OCI-LY3 (cell line): ENCODE measurements around the gene CAMK2G.

Experiments used
- H2AFZ ChIP-seq: fragments of 200-600, 300-600 bp; shearing (Covaris generic); 2 replicates; pipeline ENCODE4 v1.6.0; 2014; ENCODE audit warnings: antibody characterized with exemption, low read depth, low read length
- H3K27ac ChIP-seq: fragments of 200-600, 300-600 bp; sonication (generic); 2 replicates; pipeline ENCODE4 v1.5.1; 2014; ENCODE audit warnings: mild to moderate bottlenecking, low read length, moderate library complexity, mixed read lengths
- H3K27me3 ChIP-seq: fragments of 200-600, 300-600 bp; sonication (generic); 2 replicates; pipeline ENCODE4 v1.6.1; 2014; ENCODE audit warnings: low read depth, low read length, mixed read lengths
- H3K36me3 ChIP-seq: fragments of 200-600, 300-600 bp; sonication (generic); replicated peaks from 2 replicates; pipeline ENCODE3; 2014; ENCODE audit warnings: low read depth, low read length, mixed read lengths
- H3K4me1 ChIP-seq: fragments of 300-600, 200-600 bp; sonication (generic); 2 replicates; pipeline ENCODE4 v1.6.1; 2014; ENCODE audit warnings: low read length, mixed read lengths
- H3K4me2 ChIP-seq: fragments of 200-600, 300-600 bp; sonication (generic); 2 replicates; pipeline ENCODE4 v1.6.1; 2014; ENCODE audit warnings: low read length, mixed read lengths
- H3K4me3 ChIP-seq: fragments of 300-600, 200-600 bp; sonication (generic); 2 replicates; pipeline ENCODE4 v1.5.1; 2014; ENCODE audit warnings: antibody characterized with exemption, mild to moderate bottlenecking, low read length, moderate library complexity
- H3K79me2 ChIP-seq: fragments of 300-600, 200-600 bp; shearing (Covaris generic); 2 replicates; pipeline ENCODE4 v1.6.1; 2014; ENCODE audit warnings: mild to moderate bottlenecking, low read length, mixed read lengths
- H3K9ac ChIP-seq: fragments of 300-600, 200-600 bp; shearing (Covaris generic); 2 replicates; pipeline ENCODE4 v1.6.0; 2014; ENCODE audit warnings: mild to moderate bottlenecking, low read length, moderate library complexity
- H3K9me3 ChIP-seq: fragments of 200-600, 300-600 bp; shearing (Covaris generic); 2 replicates; pipeline ENCODE4 v1.6.1; 2014; ENCODE audit warnings: low read length, mixed read lengths; ENCODE audit not compliant: insufficient read depth
- H4K20me1 ChIP-seq: fragments of 200-600, 300-600 bp; sonication (generic); 2 replicates; pipeline ENCODE4 v1.6.1; 2016; ENCODE audit warnings: low read length, mixed read lengths; ENCODE audit not compliant: insufficient read depth
- CTCF ChIP-seq: fragments of 200-600, 300-600 bp; sonication (generic); IDR thresholded peaks from 2 replicates; pipeline ENCODE4 v1.5.1; 2014; ENCODE audit warnings: antibody characterized with exemption, low read length, low read depth
- EZH2phosphoT487 ChIP-seq: fragments of 200-600 bp; shearing (Covaris generic); IDR thresholded peaks from 2 replicates; pipeline ENCODE4 v1.6.1; 2018; ENCODE audit warnings: antibody characterized with exemption, mixed run types, low read depth

Gene CAMK2G

GRCh38 chr10:73908853-73909539 lies 34.6 kb upstream of the CAMK2G start:
- Histone ChIP-seq H3K4me1 (peaks cover 26% of the 10 kb centered on the region), H3K27ac (peak overlapping the region; percentile 32; the same call in 1 of the 2 replicates), H3K9me3 (no peaks in the 10 kb centered on the region), H2AFZ (peak overlapping the region; percentile 46; the same call in 1 of the 2 replicates), H4K20me1 (no peaks in the 10 kb centered on the region), H3K36me3 (no peaks in the 10 kb centered on the region), H3K79me2 (no peaks in the 10 kb centered on the region), H3K4me2 (peak overlapping the region; percentile 98), H3K4me3 (peak overlapping the region; percentile 91), H3K27me3 (no peaks in the 10 kb centered on the region), H3K9ac (peak overlapping the region; percentile 11; the same call in 1 of the 2 replicates)
- TF ChIP-seq CTCF (no peak), EZH2phosphoT487 (no peak)

- Histone ChIP-seq H3K4me3 (no peak overlapping the region), H3K9ac (no peak overlapping the region), H3K27me3 (no peaks in the 10 kb centered on the region), H4K20me1 (no peaks in the 10 kb centered on the region), H3K4me2 (peak overlapping the region; percentile 33; the same call in 1 of the 2 replicates), H3K79me2 (no peaks in the 10 kb centered on the region), H3K27ac (no peak overlapping the region), H3K9me3 (no peaks in the 10 kb centered on the region), H2AFZ (no peak overlapping the region), H3K4me1 (peaks cover 26% of the 10 kb centered on the region), H3K36me3 (no peaks in the 10 kb centered on the region)
- no peak for TF ChIP-seq CTCF
Measured at GRCh38 chr10:73907841-73908517, 33.6 kb upstream of the CAMK2G start.

GRCh38 chr10:73906524-73907447 lies 32.4 kb upstream of the CAMK2G start:
- Histone ChIP-seq H3K36me3 (no peaks in the 10 kb centered on the region), H3K9me3 (no peaks in the 10 kb centered on the region), H2AFZ (no peak overlapping the region), H3K4me1 (peaks cover 31% of the 10 kb centered on the region), H3K27me3 (peaks cover 4% of the 10 kb centered on the region; the same call in 1 of the 2 replicates), H3K79me2 (no peaks in the 10 kb centered on the region), H3K4me2 (no peak overlapping the region), H3K9ac (no peak overlapping the region), H3K27ac (no peak overlapping the region), H3K4me3 (no peak overlapping the region), H4K20me1 (no peaks in the 10 kb centered on the region)
- TF ChIP-seq CTCF (no peak), EZH2phosphoT487 (no peak)
